OCI-LY1 (cell line): ENCODE measurements around the gene TEK.

Experiments used
- H2AFZ ChIP-seq: fragments of 200-600 bp; sonication (generic), shearing (Covaris generic); 2 replicates; pipeline ENCODE4 v1.6.0; 2014; ENCODE audit warnings: antibody characterized with exemption, mild to moderate bottlenecking, low read length
- H3F3A ChIP-seq: fragments of 200-600 bp; sonication (generic), shearing (Covaris generic); 2 replicates; pipeline ENCODE4 v1.6.0; 2014; ENCODE audit warnings: mild to moderate bottlenecking, antibody characterized with exemption, low read length, moderate library complexity; ENCODE audit not compliant: insufficient read depth
- H3K27ac ChIP-seq: fragments of 200-600 bp; sonication (generic); 2 replicates; pipeline ENCODE4 v1.5.1; 2014; ENCODE audit warnings: low read length, mixed run types, mild to moderate bottlenecking, low read depth; ENCODE audit not compliant: poor library complexity, severe bottlenecking
- H3K27me3 ChIP-seq: fragments of 200-600 bp; sonication (generic); 2 replicates; pipeline ENCODE4 v1.6.0; 2014; ENCODE audit warnings: antibody characterized with exemption, mild to moderate bottlenecking, low read length, moderate library complexity; ENCODE audit not compliant: insufficient read depth
- H3K36me3 ChIP-seq: fragments of 200-600 bp; sonication (generic); 2 replicates; pipeline ENCODE4 v1.6.1; 2014; ENCODE audit warnings: mild to moderate bottlenecking, antibody characterized with exemption, low read length, moderate library complexity, mixed read lengths; ENCODE audit not compliant: insufficient read depth
- H3K4me1 ChIP-seq: fragments of 200-600 bp; sonication (generic); 2 replicates; pipeline ENCODE4 v1.5.1; 2014; ENCODE audit warnings: mild to moderate bottlenecking, low read length, moderate library complexity; ENCODE audit not compliant: insufficient read depth, severe bottlenecking
- H3K4me2 ChIP-seq: fragments of 200-600 bp; sonication (generic), shearing (Covaris generic); 2 replicates; pipeline ENCODE4 v1.6.1; 2014; ENCODE audit warnings: low read length
- H3K4me3 ChIP-seq: fragments of 200-600 bp; sonication (generic); 2 replicates; pipeline ENCODE4 v1.5.1; 2014; ENCODE audit warnings: low read length, low read depth, mild to moderate bottlenecking, mixed read lengths; ENCODE audit not compliant: poor library complexity, severe bottlenecking
- H3K79me2 ChIP-seq: fragments of 200-600 bp; shearing (Covaris generic); 2 replicates; pipeline ENCODE4 v1.6.1; 2016; ENCODE audit warnings: mixed run types, low read length, mixed read lengths; ENCODE audit not compliant: insufficient read depth
- H3K9ac ChIP-seq: fragments of 200-600 bp; sonication (generic), shearing (Covaris generic); 2 replicates; pipeline ENCODE4 v1.6.1; 2014; ENCODE audit warnings: mild to moderate bottlenecking, low read length, mixed read lengths
- H3K9me2 ChIP-seq: fragments of 200-600 bp; sonication (generic), shearing (Covaris generic); 2 replicates; pipeline ENCODE4 v1.6.1; 2014; ENCODE audit warnings: low read depth, mild to moderate bottlenecking, low read length, mixed read lengths
- H3K9me3 ChIP-seq: fragments of 200-600 bp; shearing (Covaris generic); 2 replicates; pipeline ENCODE4 v1.6.1; 2014; ENCODE audit warnings: low read length, mixed read lengths
- H4K20me1 ChIP-seq: fragments of 200-600 bp; sonication (generic), shearing (Covaris generic); 2 replicates; pipeline ENCODE4 v1.6.0; 2016; ENCODE audit warnings: mild to moderate bottlenecking, low read length; ENCODE audit not compliant: insufficient read depth
- CTCF ChIP-seq: fragments of 200-600 bp; sonication (generic), shearing (Covaris generic); IDR thresholded peaks from 2 replicates; pipeline ENCODE4 v1.5.1; 2017; ENCODE audit warnings: mild to moderate bottlenecking, antibody characterized with exemption, low read length, moderate library complexity, mixed read lengths
- EZH2 ChIP-seq: fragments of 200-600 bp; sonication (generic), shearing (Covaris generic); IDR thresholded peaks from 2 replicates; pipeline ENCODE4 v1.8.0; 2017; ENCODE audit warnings: borderline replicate concordance, mixed run types, mild to moderate bottlenecking, antibody characterized with exemption, low read length, moderate library complexity, mixed read lengths

TEK gene

DNA sequence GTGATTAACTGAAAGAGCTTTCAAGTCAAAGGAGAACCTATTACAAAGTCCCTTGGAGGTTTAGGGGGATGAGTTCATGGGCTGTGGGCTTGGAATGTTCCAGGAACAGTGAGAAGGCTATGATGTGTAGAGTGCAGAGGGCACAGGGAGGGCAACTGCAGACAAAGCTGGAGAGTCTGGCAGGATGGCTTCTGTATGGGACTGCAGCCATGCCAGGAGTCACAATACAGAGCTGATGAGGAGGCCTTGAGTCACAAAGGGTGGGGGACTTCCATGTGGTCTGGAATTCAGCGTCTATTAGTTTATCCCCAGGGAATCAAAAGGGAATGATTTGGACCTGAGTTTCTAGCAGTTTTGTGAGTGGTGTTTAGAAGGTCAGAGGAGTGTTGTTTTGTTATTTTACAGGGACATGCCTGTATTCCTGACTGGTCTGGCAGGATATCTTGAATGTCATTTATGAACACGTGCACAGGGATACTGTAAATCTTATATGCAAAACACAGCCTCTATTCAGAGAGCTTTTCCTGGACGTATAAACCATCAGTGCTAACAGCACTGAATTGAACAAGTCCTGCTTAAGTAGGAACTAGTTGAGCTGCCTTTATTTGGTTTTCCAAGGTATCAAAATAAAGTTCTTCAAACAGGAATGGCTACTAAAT, 14.3 kb upstream of the TEK start:
- Histone ChIP-seq H2AFZ (no peak overlapping the region), H3K4me2 (no peak overlapping the region), H3K4me3 (no peak overlapping the region), H3K36me3 (no peaks in the 10 kb centered on the region), H3K9me3 (no peaks in the 10 kb centered on the region), H3K27me3 (no peaks in the 10 kb centered on the region), H3F3A (no peaks in the 10 kb centered on the region), H4K20me1 (no peaks in the 10 kb centered on the region), H3K79me2 (no peaks in the 10 kb centered on the region), H3K27ac (no peak overlapping the region), H3K9ac (no peak overlapping the region), H3K4me1 (no peaks in the 10 kb centered on the region), H3K9me2 (no peaks in the 10 kb centered on the region)
- TF ChIP-seq EZH2: no peak
- no peak for TF ChIP-seq CTCF

GRCh38 chr9:27107241-27107640, 1.8 kb upstream of the TEK start:
- Histone ChIP-seq H3F3A (no peaks in the 10 kb centered on the region), H2AFZ (no peak overlapping the region), H3K4me3 (no peak overlapping the region), H3K4me1 (no peaks in the 10 kb centered on the region), H3K4me2 (no peak overlapping the region), H4K20me1 (no peaks in the 10 kb centered on the region), H3K9ac (no peak overlapping the region), H3K36me3 (no peaks in the 10 kb centered on the region), H3K9me3 (no peaks in the 10 kb centered on the region), H3K27ac (no peak overlapping the region), H3K27me3 (no peaks in the 10 kb centered on the region), H3K9me2 (no peaks in the 10 kb centered on the region), H3K79me2 (no peaks in the 10 kb centered on the region)
- TF ChIP-seq CTCF: no peak
- TF ChIP-seq EZH2: no peak

DNA sequence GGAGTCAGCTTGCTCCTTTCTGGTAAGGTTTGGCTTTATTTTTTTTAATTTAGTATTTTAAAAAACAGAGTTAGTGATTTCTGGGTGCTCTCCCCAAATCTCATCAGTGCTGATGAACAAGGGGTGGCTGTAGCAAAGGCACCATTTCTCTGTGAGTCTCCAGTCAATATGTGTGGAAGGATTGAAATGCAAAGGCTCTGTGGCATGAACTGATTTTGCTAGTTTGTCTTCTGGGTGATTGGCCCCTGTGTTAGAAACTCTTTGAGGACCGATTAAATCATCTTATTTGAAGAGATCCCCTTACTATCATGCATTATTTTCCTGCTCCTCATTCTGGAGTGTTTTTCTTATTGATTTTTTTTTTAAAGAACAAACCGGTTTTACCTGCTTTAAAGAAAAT, 596 bp downstream of the TEK start:
- no peaks in the 10 kb centered on the region for H3F3A ChIP-seq
- H4K20me1 ChIP-seq: no peaks in the 10 kb centered on the region
- H3K4me2 ChIP-seq: no peak overlapping the region
- TF ChIP-seq CTCF (no peak), EZH2 (no peak)
- H3K36me3 ChIP-seq: no peaks in the 10 kb centered on the region
- H3K27me3 ChIP-seq: no peaks in the 10 kb centered on the region
- no peaks in the 10 kb centered on the region for H3K79me2 ChIP-seq
- H3K4me3 ChIP-seq: no peak overlapping the region
- H3K9ac ChIP-seq: no peak overlapping the region
- no peaks in the 10 kb centered on the region for H3K9me2 ChIP-seq
- no peak overlapping the region for H3K27ac ChIP-seq
- no peaks in the 10 kb centered on the region for H3K4me1 ChIP-seq
- H2AFZ ChIP-seq: no peak overlapping the region
- H3K9me3 ChIP-seq: no peaks in the 10 kb centered on the region
